ENCODE data around the gene ACSL1.
"Not testable (repeated sequence)": the region's sequence is repeated elsewhere in the genome, so short reads cannot be mapped to it uniquely, and the experiment has no call there.

The ACSL1 gene

GRCh38 chr4:184752496-184753275 lies 73.1 kb downstream of the ACSL1 start:
- TF ChIP-seq ZNF274 (IDR thresholded peaks at IDR 0.05; ENCODE audit: low read depth, low read length): no peak
- H3K4me3 ChIP-seq (ENCODE audit: low read length): no peak overlapping the region

- H3K4me3 ChIP-seq (ENCODE audit: low read length): no peak overlapping the region
- no peak for TF ChIP-seq ZNF274 (IDR thresholded peaks at IDR 0.05; ENCODE audit: low read depth, low read length)
These were observed 74.2 kb downstream of the ACSL1 start for GRCh38 chr4:184751585-184751956.

GRCh38 chr4:184750926-184751584 lies 74.7 kb downstream of the ACSL1 start:
- no peak for TF ChIP-seq ZNF274 (IDR thresholded peaks at IDR 0.05; ENCODE audit: low read depth, low read length)
- no peak overlapping the region for H3K4me3 ChIP-seq (ENCODE audit: low read length)

GRCh38 chr4:184748251-184748652 lies 77.5 kb downstream of the ACSL1 start:
- no peak for TF ChIP-seq ZNF274 (IDR thresholded peaks at IDR 0.05; ENCODE audit: low read depth, low read length)
- H3K4me3 ChIP-seq (ENCODE audit: low read length): no peak overlapping the region

- no peak for TF ChIP-seq ZNF274 (IDR thresholded peaks at IDR 0.05; ENCODE audit: low read depth, low read length)
- H3K4me3 ChIP-seq (ENCODE audit: low read length): no peak overlapping the region
These were observed 78.5 kb downstream of the ACSL1 start for GRCh38 chr4:184747034-184747830.

GRCh38 chr4:184745831-184746795 lies 79.7 kb downstream of the ACSL1 start:
- no peak for TF ChIP-seq ZNF274 (IDR thresholded peaks at IDR 0.05; ENCODE audit: low read depth, low read length)
- no peak overlapping the region for H3K4me3 ChIP-seq (ENCODE audit: low read length)

GRCh38 chr4:184744236-184744635 lies 81.5 kb downstream of the ACSL1 start:
- no peak overlapping the region for H3K4me3 ChIP-seq (ENCODE audit: low read length)
- no peak for TF ChIP-seq ZNF274 (IDR thresholded peaks at IDR 0.05; ENCODE audit: low read depth, low read length)

- TF ChIP-seq ZNF274 (IDR thresholded peaks at IDR 0.05; ENCODE audit: low read depth, low read length): no peak
These were observed 82.1 kb downstream of the ACSL1 start for GRCh38 chr4:184743650-184744049.

GRCh38 chr4:184741651-184742050 lies 84.1 kb downstream of the ACSL1 start:
- not testable (repeated sequence) for H3K4me3 ChIP-seq (ENCODE audit: low read length)

More at GRCh38 chr4:184743650-184744049, 82.1 kb downstream of the ACSL1 start:
- H3K4me3 ChIP-seq (ENCODE audit: low read length): no peak overlapping the region

- no peak overlapping the region for H3K4me3 ChIP-seq (ENCODE audit: low read length)
- TF ChIP-seq ZNF274 (IDR thresholded peaks at IDR 0.05; ENCODE audit: low read depth, low read length): no peak
These were observed 84.8 kb downstream of the ACSL1 start for GRCh38 chr4:184740980-184741391.

- not testable (repeated sequence) for H3K4me3 ChIP-seq (ENCODE audit: low read length)
These were observed 86.2 kb downstream of the ACSL1 start for GRCh38 chr4:184739575-184739974.

GRCh38 chr4:184734758-184735157 lies 91.0 kb downstream of the ACSL1 start:
- peak overlapping the region; percentile 70; the same call in 1 of the 2 replicates for H3K4me3 ChIP-seq (ENCODE audit: low read length)
- no peak for TF ChIP-seq ZNF274 (IDR thresholded peaks at IDR 0.05; ENCODE audit: low read depth, low read length)

GRCh38 chr4:184733654-184734524 lies 91.9 kb downstream of the ACSL1 start, which contains the start of gene CENPU:
Gene CENPU, minus strand, starts transcription at chr4:184734096. Its CDS starts 34 bp downstream, at chr4:184734062.
- TF ChIP-seq ZNF274 (IDR thresholded peaks at IDR 0.05; ENCODE audit: low read depth, low read length): no peak
- H3K4me3 ChIP-seq (ENCODE audit: low read length): peak within 1 kb of the TSS; percentile 82
